ENCODE data around the gene MCC.

MCC gene

DNA sequence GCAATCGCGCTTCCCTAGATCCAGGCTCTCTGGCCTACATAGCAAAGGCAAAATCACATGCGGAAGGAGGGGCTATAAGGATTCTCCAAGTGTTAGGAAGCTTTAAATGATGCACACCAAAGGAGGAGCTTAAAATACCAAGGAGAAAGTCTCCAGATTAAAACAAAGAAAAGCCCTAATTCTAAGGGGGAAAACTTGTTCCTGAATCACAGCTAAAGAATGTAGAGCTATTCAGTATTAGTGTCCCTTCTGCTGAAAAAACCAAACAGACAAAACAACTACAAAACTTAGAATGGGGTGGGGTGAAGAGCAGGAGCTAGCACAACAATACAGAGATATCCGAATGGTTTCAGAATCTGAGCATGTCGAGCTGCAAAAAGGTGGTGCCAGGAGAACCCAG lies 297.9 kb downstream of the MCC start:
- H3K4me3 ChIP-seq (ENCODE audit: low read length): no peak overlapping the region
- no peak for DNase-seq (ENCODE audit: low read depth)
- TF ChIP-seq, protein P1, sequence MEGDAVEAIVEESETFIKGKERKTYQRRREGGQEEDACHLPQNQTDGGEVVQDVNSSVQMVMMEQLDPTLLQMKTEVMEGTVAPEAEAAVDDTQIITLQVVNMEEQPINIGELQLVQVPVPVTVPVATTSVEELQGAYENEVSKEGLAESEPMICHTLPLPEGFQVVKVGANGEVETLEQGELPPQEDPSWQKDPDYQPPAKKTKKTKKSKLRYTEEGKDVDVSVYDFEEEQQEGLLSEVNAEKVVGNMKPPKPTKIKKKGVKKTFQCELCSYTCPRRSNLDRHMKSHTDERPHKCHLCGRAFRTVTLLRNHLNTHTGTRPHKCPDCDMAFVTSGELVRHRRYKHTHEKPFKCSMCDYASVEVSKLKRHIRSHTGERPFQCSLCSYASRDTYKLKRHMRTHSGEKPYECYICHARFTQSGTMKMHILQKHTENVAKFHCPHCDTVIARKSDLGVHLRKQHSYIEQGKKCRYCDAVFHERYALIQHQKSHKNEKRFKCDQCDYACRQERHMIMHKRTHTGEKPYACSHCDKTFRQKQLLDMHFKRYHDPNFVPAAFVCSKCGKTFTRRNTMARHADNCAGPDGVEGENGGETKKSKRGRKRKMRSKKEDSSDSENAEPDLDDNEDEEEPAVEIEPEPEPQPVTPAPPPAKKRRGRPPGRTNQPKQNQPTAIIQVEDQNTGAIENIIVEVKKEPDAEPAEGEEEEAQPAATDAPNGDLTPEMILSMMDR (conservative IDR thresholded peaks at IDR 0.05; ENCODE audit: low read length): no peak

DNA sequence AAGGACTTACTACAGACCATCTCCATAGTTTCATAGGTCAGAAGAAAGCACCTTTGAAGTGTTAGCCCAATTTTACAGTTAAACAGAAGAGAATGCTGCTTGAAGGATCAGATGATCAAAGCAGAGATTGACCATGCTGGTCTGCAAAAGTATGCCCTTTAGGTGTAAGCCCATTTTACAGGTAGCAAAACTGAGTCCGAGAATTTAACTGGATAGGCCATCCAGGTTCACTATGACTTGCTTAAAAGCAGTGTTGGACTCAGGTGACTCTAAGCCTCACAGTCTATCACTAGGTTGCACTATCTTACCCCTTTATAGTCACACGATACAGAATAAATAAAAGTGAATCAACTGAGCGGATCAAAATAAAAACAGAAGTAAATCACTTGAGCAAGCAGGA lies 299.0 kb downstream of the MCC start:
- TF ChIP-seq, protein P1 (conservative IDR thresholded peaks at IDR 0.05; ENCODE audit: low read length): no peak
- no peak overlapping the region for H3K4me3 ChIP-seq (ENCODE audit: low read length)
- DNase-seq (ENCODE audit: low read depth): no peak

DNA sequence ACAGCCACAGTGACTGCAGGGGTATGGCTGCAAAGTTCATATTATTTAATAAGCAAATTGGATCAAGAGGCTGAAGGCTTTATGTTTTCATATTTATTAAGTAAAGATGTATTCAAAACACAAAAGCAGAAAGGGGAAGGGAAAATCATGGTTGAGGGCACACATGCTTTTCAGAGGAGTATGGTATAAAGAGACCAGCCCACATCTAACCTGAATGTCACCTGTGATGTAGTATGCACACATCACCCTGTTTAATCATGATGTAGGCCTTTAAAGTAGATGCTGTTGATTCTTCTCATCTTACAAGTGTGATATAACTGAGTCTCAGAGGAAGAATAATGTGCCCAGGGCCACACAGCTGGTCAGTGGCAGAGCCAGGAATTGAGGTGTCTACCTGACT lies 299.8 kb downstream of the MCC start:
- TF ChIP-seq, protein P1 (conservative IDR thresholded peaks at IDR 0.05; ENCODE audit: low read length): no peak
- H3K4me3 ChIP-seq (ENCODE audit: low read length): no peak overlapping the region
- DNase-seq (ENCODE audit: low read depth): no peak

DNA sequence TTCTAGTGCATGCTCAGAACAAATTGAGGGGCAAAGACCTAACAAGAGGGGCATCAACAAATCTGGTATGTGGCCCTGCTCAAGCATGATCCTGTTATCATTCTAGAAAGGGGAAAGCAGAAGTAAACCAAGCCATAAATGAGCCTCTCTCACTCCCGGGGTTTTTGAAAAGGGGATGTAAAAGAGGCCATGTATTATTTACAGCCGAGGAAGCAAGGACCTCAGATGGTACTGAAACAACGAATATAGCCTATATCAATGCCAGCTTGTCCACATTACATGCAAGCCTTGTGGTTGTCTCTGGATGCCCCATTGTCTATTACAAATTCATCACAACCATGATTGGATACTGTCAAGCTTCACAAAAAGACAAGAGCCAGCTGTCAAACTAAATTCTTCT lies 300.3 kb downstream of the MCC start:
- H3K4me3 ChIP-seq (ENCODE audit: low read length): no peak overlapping the region
- TF ChIP-seq, protein P1 (conservative IDR thresholded peaks at IDR 0.05; ENCODE audit: low read length): no peak
- no peak for DNase-seq (ENCODE audit: low read depth)

DNA sequence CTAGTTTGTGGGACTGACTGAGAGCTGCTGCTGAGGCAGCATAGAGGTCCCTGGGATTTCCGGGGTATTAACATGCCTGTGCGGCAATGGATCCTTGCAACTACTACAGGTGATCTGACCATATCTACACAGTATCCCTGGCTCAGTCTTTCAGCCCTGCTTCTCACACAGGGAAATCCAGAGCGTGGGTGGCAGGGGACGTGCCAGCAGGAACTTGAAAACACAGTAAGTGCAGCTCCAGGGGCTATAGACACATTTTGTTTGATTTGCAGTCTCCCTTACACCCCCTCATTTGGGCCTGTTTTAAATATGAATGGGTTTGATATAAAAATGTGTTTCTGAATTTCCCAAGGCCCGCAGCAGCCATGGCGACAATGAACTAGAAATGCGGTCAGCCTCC lies 302.2 kb downstream of the MCC start:
- no peak for DNase-seq (ENCODE audit: low read depth)
- no peak overlapping the region for H3K4me3 ChIP-seq (ENCODE audit: low read length)
- TF ChIP-seq, protein P1 (conservative IDR thresholded peaks at IDR 0.05; ENCODE audit: low read length): no peak

DNA sequence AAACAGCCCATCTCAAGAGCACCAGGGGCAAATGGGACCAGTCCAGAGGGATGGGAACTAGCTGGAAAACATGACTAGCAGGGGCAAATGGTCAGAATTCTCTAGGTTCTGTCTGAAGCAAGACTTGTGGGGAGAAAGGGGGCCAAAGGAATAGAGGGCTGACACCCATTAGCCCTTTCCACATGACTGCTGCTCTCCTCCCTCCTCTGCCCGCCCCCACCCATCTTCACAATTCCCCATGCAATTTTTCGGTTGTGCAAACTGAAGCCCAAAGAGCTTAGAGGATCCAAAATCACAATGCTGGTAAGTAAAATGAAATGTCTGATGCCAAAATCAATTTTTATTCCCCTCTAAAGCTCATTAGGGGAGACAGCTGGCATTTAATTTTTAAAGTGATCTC lies 304.6 kb downstream of the MCC start:
- TF ChIP-seq, protein P1 (conservative IDR thresholded peaks at IDR 0.05; ENCODE audit: low read length): no peak
- H3K4me3 ChIP-seq (ENCODE audit: low read length): no peak overlapping the region
- no peak for DNase-seq (ENCODE audit: low read depth)

DNA sequence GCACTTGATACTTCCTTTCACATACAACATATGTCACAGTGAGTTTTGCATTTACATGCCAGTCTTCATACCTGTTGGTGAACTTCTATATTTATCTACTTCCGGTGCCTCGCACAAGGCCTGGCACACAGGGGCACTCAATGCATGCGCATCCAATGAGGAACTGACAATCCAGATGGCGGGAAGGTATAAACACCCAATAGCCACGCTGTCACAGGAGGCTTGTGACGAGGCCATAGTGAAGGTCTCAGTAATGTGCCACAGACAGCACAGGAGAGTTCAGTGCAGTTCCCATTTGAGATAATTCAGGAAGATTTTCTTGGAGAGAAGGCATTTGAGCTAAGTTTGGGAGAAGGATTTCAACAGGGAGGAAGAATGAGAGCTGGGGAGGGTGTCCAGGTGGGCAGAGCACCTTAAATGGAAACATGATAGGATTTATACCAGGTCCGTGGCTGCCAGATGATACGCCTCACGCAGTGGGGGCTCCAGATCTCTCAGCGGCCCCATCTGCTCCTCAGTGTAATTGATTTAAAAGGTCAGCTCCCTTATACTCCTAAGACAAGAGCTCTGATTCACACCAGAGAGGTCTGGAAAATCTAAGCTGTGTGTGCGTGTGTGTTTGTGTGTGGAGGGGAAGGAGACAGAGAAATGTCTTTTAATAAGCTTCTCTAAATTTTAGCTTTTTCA lies 305.5 kb downstream of the MCC start:
- H3K4me3 ChIP-seq (ENCODE audit: low read length): no peak overlapping the region
- TF ChIP-seq, protein P1 (conservative IDR thresholded peaks at IDR 0.05; ENCODE audit: low read length): no peak
- DNase-seq (ENCODE audit: low read depth): no peak

Data from AG10803 (cell line).